Measurements from ENCODE around the gene MYO10.
"Not testable (repeated sequence)": the region's sequence is repeated elsewhere in the genome, so short reads cannot be mapped to it uniquely, and the experiment has no call there.

MYO10 gene

GRCh38 chr5:16787278-16787677, 148.8 kb downstream of the MYO10 start:
- DNase-seq (ENCODE audit: low read depth in 2 of 2, low spot score in 1 of 2), result no peak

GRCh38 chr5:16784843-16785791, 151.0 kb downstream of the MYO10 start:
- no peak for DNase-seq (ENCODE audit: low read depth in 2 of 2, low spot score in 1 of 2)

GRCh38 chr5:16784088-16784487, 152.0 kb downstream of the MYO10 start:
- no peak for DNase-seq (ENCODE audit: low read depth in 2 of 2, low spot score in 1 of 2)

- DNase-seq (ENCODE audit: low read depth in 2 of 2, low spot score in 1 of 2), result no peak
These were observed 154.1 kb downstream of the MYO10 start for GRCh38 chr5:16781828-16782626.

GRCh38 chr5:16780325-16780724, 155.8 kb downstream of the MYO10 start:
- DNase-seq (ENCODE audit: low read depth in 2 of 2, low spot score in 1 of 2), result no peak

GRCh38 chr5:16777432-16777831, 158.7 kb downstream of the MYO10 start:
- no peak for DNase-seq (ENCODE audit: low read depth in 2 of 2, low spot score in 1 of 2)

GRCh38 chr5:16776611-16777251, 159.4 kb downstream of the MYO10 start:
- DNase-seq (ENCODE audit: low read depth in 2 of 2, low spot score in 1 of 2), result no peak

- DNase-seq (ENCODE audit: low read depth in 2 of 2, low spot score in 1 of 2), result no peak
These were observed 161.3 kb downstream of the MYO10 start for GRCh38 chr5:16774806-16775205.

GRCh38 chr5:16773991-16774390, 162.1 kb downstream of the MYO10 start:
- no peak for DNase-seq (ENCODE audit: low read depth in 2 of 2, low spot score in 1 of 2)

GRCh38 chr5:16772556-16772955, 163.5 kb downstream of the MYO10 start:
- no peak for DNase-seq (ENCODE audit: low read depth in 2 of 2, low spot score in 1 of 2)

GRCh38 chr5:16768184-16768583, 167.9 kb downstream of the MYO10 start:
- no peak for DNase-seq (ENCODE audit: low read depth in 2 of 2, low spot score in 1 of 2)

GRCh38 chr5:16763211-16763610, 172.9 kb downstream of the MYO10 start:
- DNase-seq (ENCODE audit: low read depth in 2 of 2, low spot score in 1 of 2), result no peak

GRCh38 chr5:16759147-16759773, 176.8 kb downstream of the MYO10 start:
- no peak for DNase-seq (ENCODE audit: low read depth in 2 of 2, low spot score in 1 of 2)

- no peak for DNase-seq (ENCODE audit: low read depth in 2 of 2, low spot score in 1 of 2)
These were observed 178.0 kb downstream of the MYO10 start for GRCh38 chr5:16757989-16758501.

GRCh38 chr5:16757577-16757976, 178.5 kb downstream of the MYO10 start:
- DNase-seq (ENCODE audit: low read depth in 2 of 2, low spot score in 1 of 2), result not testable (repeated sequence)

- DNase-seq (ENCODE audit: low read depth in 2 of 2, low spot score in 1 of 2), result no peak
These were observed 178.9 kb downstream of the MYO10 start for GRCh38 chr5:16757146-16757545.

GRCh38 chr5:16756692-16757091, 179.4 kb downstream of the MYO10 start:
- no peak for DNase-seq (ENCODE audit: low read depth in 2 of 2, low spot score in 1 of 2)

GRCh38 chr5:16755641-16756040, 180.4 kb downstream of the MYO10 start:
- DNase-seq (ENCODE audit: low read depth in 2 of 2, low spot score in 1 of 2), result no peak

- DNase-seq (ENCODE audit: low read depth in 2 of 2, low spot score in 1 of 2), result no peak
These were observed 181.5 kb downstream of the MYO10 start for GRCh38 chr5:16754601-16755000.

- DNase-seq (ENCODE audit: low read depth in 2 of 2, low spot score in 1 of 2), result no peak
These were observed 182.0 kb downstream of the MYO10 start for GRCh38 chr5:16754086-16754485.

GRCh38 chr5:16750445-16750844, 185.6 kb downstream of the MYO10 start:
- no peak for DNase-seq (ENCODE audit: low read depth in 2 of 2, low spot score in 1 of 2)

Data from stimulated activated CD8-positive, alpha-beta memory T cell treated with anti-CD3 and anti-CD28 coated beads, Interleukin-4, amount 100 ng/mL, for 4 hours (primary cell).